DND-41 (cell line): Measurements from ENCODE around the gene BMP5.

Experiments used
- CTCF ChIP-seq: IDR thresholded peaks from 2 replicates; pipeline ENCODE4 v1.5.1; 2012; ENCODE audit warnings: borderline replicate concordance, low read length, moderate library complexity, mild to moderate bottlenecking; ENCODE audit not compliant: poor library complexity, severe bottlenecking; ENCODE audit errors: extremely low read depth
- EZH2 ChIP-seq: IDR thresholded peaks from 3 replicates; pipeline ENCODE4 v1.6.1; 2012; ENCODE audit warnings: borderline replicate concordance, low read depth, mild to moderate bottlenecking, moderate library complexity, low read length, inconsistent platforms; ENCODE audit not compliant: severe bottlenecking

- TF ChIP-seq CTCF (no peak), EZH2 (no peak)
Observed at GRCh38 chr6:55826941-55827340, 48.4 kb downstream of the BMP5 start.
